Suprapubic skin (tissue), 4 donors: Measurements from ENCODE around the gene NRXN3. TPM values are rescaled to one million over a fixed set of nuclear protein-coding genes. Genes with fewer than 3 reads are reported as not detected.

ENCODE experiments used
- DNase-seq, 2 donors: peaks; one replicate each; pipeline ENCODE4 v3.0.0-alpha.2; 2019; ENCODE audit warnings: low spot score in 2 of 2
- H3K27ac ChIP-seq: fragments of 200-600 bp; sonication (generic); one replicate; pipeline ENCODE4 v1.5.1; 2019
- H3K27me3 ChIP-seq: fragments of 200-600 bp; sonication (generic); one replicate; pipeline ENCODE4 v1.5.1; 2019
- H3K36me3 ChIP-seq: fragments of 200-600 bp; sonication (generic); one replicate; pipeline ENCODE4 v1.5.1; 2019
- H3K4me1 ChIP-seq: fragments of 200-600 bp; sonication (generic); one replicate; pipeline ENCODE4 v1.5.1; 2019
- H3K4me3 ChIP-seq: fragments of 200-600 bp; sonication (generic); one replicate; pipeline ENCODE4 v1.5.1; 2019; ENCODE audit warnings: mild to moderate bottlenecking
- H3K9me3 ChIP-seq: fragments of 200-600 bp; sonication (generic); one replicate; pipeline ENCODE4 v1.5.1; 2019
- CTCF ChIP-seq, 2 donors: fragments of 200-600 bp in 1 of 2; fragments of 450-650 bp in 1 of 2; sonication (generic) in 1 of 2; IDR thresholded peaks; one replicate each; pipeline ENCODE4 v1.5.1; 2016 to 2019; ENCODE audit warnings: antibody characterized with exemption in 2 of 2, mild to moderate bottlenecking in 1 of 2, moderate library complexity in 1 of 2
- EP300 ChIP-seq: sonication (generic); formaldehyde crosslinking; IDR thresholded peaks from one replicate; pipeline ENCODE4 v1.6.1; 2017; ENCODE audit warnings: antibody characterized with exemption
- POLR2A ChIP-seq, 2 donors: fragments of 450-650 bp; IDR thresholded peaks; one replicate each; pipeline ENCODE4 v1.6.1; 2017; ENCODE audit warnings: antibody characterized with exemption in 2 of 2, mild to moderate bottlenecking in 2 of 2, moderate library complexity in 2 of 2
- POLR2AphosphoS5 ChIP-seq, 3 donors: sonication (generic); formaldehyde crosslinking; IDR thresholded peaks; one replicate each; pipeline ENCODE4 v1.6.1; 2017; ENCODE audit warnings: antibody characterized with exemption in 3 of 3
- WGBS: methylation state at CpG from one replicate; pipeline ENCODE4 v1.1.5; 2018; 5-methylcytosine and 5-hydroxymethylcytosine counted together
- total RNA-seq, 4 donors: library from RNA; depleted of rRNA; stranded (reverse); fragments of >200 nt; gene quantifications; one replicate each; pipeline ENCODE4 v1.1.0, GENCODE V29; 2016

NRXN3 gene
- total RNA-seq, 4 donors from 2014 or later = 0.79 to 4.3 (median 3.3) TPM

- Histone ChIP-seq H3K4me1 (no peaks in the 10 kb centered on the region), H3K9me3 (no peaks in the 10 kb centered on the region), H3K4me3 (no peak overlapping the region), H3K27ac (no peak overlapping the region), H3K36me3 (no peaks in the 10 kb centered on the region), H3K27me3 (no peaks in the 10 kb centered on the region)
- no peak for TF ChIP-seq CTCF (IDR thresholded peaks at IDR 0.05)
- no peak for TF ChIP-seq POLR2AphosphoS5 (IDR thresholded peaks at IDR 0.05)
- no peak for TF ChIP-seq EP300
- TF ChIP-seq POLR2A (IDR thresholded peaks at IDR 0.05) = no peak
- no peak for DNase-seq
- WGBS = 71% methylated on average over 2 of the region's 2 CpGs
These were observed 1297.7 kb downstream of the NRXN3 start for GRCh38 chr14:79467835-79468234.

DNA sequence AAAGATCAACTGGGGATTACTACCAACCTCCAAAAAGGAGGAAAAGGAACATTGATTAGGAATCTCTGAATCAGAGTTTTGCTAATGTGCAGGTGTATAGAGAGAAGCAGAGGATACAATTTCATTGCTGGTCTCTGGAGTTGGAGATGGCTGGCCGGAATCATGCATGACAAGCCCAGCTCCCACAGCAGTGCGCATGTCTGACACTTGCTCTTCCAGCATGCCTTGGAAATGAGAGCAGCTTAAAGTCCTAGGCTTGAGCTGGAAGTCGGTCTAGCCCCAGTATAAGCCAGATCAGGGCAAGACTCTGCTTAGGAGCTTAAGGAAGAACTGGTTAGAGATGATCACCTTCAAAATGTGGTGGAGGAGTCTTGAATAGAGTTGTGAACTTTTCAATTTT, 1298.3 kb downstream of the NRXN3 start:
- TF ChIP-seq POLR2A (IDR thresholded peaks at IDR 0.05) (no peak), EP300 (no peak), CTCF (IDR thresholded peaks at IDR 0.05) (no peak), POLR2AphosphoS5 (IDR thresholded peaks at IDR 0.05) (no peak)
- Histone ChIP-seq H3K36me3 (no peaks in the 10 kb centered on the region), H3K27me3 (no peaks in the 10 kb centered on the region), H3K4me3 (no peak overlapping the region), H3K27ac (no peak overlapping the region), H3K4me1 (no peaks in the 10 kb centered on the region), H3K9me3 (no peaks in the 10 kb centered on the region)
- DNase-seq = no peak
- WGBS = 71% methylated on average over 3 of the region's 3 CpGs

GRCh38 chr14:79473651-79474050, 1303.5 kb downstream of the NRXN3 start:
- no peaks in the 10 kb centered on the region for H3K36me3 ChIP-seq
- H3K4me1 ChIP-seq = no peaks in the 10 kb centered on the region
- no peaks in the 10 kb centered on the region for H3K27me3 ChIP-seq
- H3K27ac ChIP-seq = no peak overlapping the region
- no peak for TF ChIP-seq POLR2AphosphoS5 (IDR thresholded peaks at IDR 0.05)
- TF ChIP-seq EP300 = no peak
- no peak overlapping the region for H3K4me3 ChIP-seq
- H3K9me3 ChIP-seq = no peaks in the 10 kb centered on the region
- 84% methylated on average over 5 of the region's 5 CpGs for WGBS
- no peak for DNase-seq

DNA sequence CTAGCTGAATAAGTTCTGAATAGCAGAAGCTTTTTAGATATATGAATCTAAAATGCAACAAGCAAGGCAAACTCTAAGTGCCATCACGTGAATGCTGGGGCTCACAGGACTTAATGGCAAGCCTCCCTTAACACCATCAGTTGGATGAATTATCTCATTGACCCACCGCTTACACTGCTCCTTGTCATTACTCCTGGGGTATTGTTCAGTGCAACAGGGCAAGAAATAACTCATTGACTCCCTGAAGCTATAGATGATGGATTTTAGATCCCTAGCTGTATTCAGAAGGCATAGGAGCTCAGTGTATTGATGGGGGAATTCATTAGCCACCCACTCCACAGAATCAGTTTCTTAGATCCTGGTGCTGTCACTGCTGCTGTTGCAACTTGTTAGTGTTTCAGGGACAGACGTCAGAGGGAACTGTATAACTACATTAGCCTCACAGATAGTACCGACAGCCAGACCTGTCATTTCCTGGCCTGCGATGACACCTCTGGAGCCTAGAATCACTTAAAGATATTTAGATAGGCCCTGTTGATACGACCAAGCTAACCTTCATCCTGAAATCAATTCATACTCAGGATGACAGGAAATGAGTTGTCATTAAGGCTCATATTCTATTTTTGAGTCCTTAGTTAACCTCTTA, 1305.8 kb downstream of the NRXN3 start:
- TF ChIP-seq POLR2A (IDR thresholded peaks at IDR 0.05) = no peak
- no peak for TF ChIP-seq EP300
- no peak for TF ChIP-seq CTCF (IDR thresholded peaks at IDR 0.05)
- 80% methylated on average over 6 of the region's 6 CpGs for WGBS
- H3K27me3 ChIP-seq = no peaks in the 10 kb centered on the region
- no peak overlapping the region for H3K27ac ChIP-seq
- no peak for DNase-seq
- H3K4me3 ChIP-seq = no peak overlapping the region
- H3K9me3 ChIP-seq = no peaks in the 10 kb centered on the region
- H3K4me1 ChIP-seq = no peaks in the 10 kb centered on the region
- H3K36me3 ChIP-seq = no peaks in the 10 kb centered on the region

DNA sequence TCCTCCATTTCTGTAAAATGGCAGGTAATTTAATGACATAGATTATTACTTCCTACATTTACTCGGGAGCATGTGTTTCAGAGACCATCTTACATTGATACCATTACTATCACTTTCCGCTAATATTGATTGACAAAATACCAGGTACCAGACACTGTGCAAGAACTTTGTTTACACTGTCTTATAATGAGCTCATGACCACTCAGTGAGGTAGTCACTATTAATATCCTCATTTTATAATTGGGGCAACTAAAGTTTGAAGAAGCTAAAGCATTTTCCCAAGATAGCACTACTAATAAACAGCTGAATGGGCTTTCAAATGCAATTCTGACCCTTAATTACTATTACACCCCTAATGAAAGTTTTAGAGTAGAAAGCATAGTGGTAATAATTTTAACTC, 1306.4 kb downstream of the NRXN3 start:
- Histone ChIP-seq H3K9me3 (no peaks in the 10 kb centered on the region), H3K36me3 (no peaks in the 10 kb centered on the region), H3K4me1 (no peaks in the 10 kb centered on the region), H3K27ac (no peak overlapping the region), H3K4me3 (no peak overlapping the region), H3K27me3 (no peaks in the 10 kb centered on the region)
- DNase-seq = no peak
- TF ChIP-seq CTCF (IDR thresholded peaks at IDR 0.05) = no peak
- no peak for TF ChIP-seq POLR2A (IDR thresholded peaks at IDR 0.05)
- no peak for TF ChIP-seq EP300
- no peak for TF ChIP-seq POLR2AphosphoS5 (IDR thresholded peaks at IDR 0.05)
- 94% methylated on average over 2 of the region's 2 CpGs for WGBS

GRCh38 chr14:79480212-79480611, 1310.0 kb downstream of the NRXN3 start:
- TF ChIP-seq POLR2A (IDR thresholded peaks at IDR 0.05) = no peak
- TF ChIP-seq EP300 = no peak
- no peak for TF ChIP-seq CTCF (IDR thresholded peaks at IDR 0.05)
- TF ChIP-seq POLR2AphosphoS5 (IDR thresholded peaks at IDR 0.05) = no peak

More at GRCh38 chr14:79480212-79480611, 1310.0 kb downstream of the NRXN3 start:
- Histone ChIP-seq H3K4me3 (no peak overlapping the region), H3K36me3 (no peaks in the 10 kb centered on the region), H3K4me1 (no peaks in the 10 kb centered on the region), H3K27ac (no peak overlapping the region), H3K9me3 (no peaks in the 10 kb centered on the region), H3K27me3 (no peaks in the 10 kb centered on the region)
- WGBS = 94% methylated on average over 5 of the region's 5 CpGs
- DNase-seq = no peak
